CD4-positive, alpha-beta T cell treated with Interferon alpha-2 for 1 hour (primary cell): ENCODE results near the gene EIF1.
A peak's percentile ranks its signal among the peaks of the same experiment; 100 is the strongest.
"Not testable (repeated sequence)": the region's sequence is repeated elsewhere in the genome, so short reads cannot be mapped to it uniquely, and the experiment has no call there.

ENCODE experiments used
- DNase-seq, 2 donors: peaks; one replicate each; pipeline ENCODE4 v3.0.0-alpha.2; 2020 to 2022

Gene EIF1

DNA sequence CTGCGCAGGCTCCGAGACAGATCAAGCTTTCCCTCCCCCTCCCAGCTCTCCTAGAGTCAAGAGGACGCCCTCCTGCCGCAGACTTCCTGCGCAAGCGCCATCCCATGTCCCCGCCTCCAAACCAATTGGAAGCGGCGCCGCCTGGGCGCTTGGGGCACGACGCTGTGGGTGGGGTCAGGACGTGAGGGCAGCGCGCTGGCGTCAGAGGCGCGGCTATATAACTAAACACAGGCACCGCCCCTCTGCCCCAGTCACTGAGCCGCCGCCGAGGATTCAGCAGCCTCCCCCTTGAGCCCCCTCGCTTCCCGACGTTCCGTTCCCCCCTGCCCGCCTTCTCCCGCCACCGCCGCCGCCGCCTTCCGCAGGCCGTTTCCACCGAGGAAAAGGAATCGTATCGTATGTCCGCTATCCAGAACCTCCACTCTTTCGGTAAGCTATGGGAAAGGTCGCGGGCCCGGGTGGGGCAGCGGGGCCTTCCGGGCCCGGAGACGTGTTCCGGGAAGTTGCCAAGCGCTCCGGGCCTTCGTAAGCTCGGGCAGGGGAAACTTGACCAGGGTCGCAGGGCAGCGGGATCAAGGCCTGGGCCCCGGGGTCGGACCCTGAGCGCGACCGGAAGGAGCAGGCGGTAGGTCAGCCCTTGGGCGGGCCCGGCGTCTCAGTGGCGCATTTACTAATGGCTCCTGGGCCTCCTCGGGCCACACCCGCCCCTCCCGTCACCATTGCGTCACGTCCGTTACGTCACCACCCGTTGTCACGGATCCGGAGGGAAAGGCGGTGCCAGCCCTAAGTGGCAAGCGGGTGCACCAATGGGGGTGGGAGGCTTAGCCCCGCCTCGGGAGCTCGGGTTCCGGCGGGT lies at the start of gene EIF1:
EIF1 (plus strand) TSS at position 245 of the 856 bp plus-strand sequence; CDS start at position 399, 154 bp downstream.
- peak; percentile 100 for DNase-seq

DNA sequence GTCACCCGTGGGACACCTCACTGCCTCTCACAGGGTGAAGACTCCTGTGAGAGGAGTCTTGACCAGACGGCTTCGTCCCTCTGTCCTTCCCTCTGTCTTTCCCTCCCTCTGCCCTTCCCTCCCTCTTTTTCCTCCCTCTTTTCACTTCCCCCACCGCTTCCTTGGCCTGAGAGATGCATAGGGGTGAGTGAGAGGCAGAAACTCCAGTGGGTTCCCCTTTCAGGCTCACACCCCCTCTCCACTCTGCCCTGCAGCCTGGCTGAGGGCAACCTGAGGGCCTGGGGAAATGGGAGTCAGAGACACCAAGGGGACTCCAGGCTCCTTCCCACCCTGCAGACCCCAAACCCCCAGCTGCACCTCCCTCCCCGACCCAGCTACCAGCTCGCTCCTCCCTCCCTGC lies 49.7 kb upstream of the EIF1 start:
- no peak for DNase-seq

GRCh38 chr17:41639492-41640473 lies 48.9 kb upstream of the EIF1 start:
- DNase-seq = no peak

GRCh38 chr17:41640596-41640995 lies 48.1 kb upstream of the EIF1 start:
- DNase-seq = not testable (repeated sequence)

DNA sequence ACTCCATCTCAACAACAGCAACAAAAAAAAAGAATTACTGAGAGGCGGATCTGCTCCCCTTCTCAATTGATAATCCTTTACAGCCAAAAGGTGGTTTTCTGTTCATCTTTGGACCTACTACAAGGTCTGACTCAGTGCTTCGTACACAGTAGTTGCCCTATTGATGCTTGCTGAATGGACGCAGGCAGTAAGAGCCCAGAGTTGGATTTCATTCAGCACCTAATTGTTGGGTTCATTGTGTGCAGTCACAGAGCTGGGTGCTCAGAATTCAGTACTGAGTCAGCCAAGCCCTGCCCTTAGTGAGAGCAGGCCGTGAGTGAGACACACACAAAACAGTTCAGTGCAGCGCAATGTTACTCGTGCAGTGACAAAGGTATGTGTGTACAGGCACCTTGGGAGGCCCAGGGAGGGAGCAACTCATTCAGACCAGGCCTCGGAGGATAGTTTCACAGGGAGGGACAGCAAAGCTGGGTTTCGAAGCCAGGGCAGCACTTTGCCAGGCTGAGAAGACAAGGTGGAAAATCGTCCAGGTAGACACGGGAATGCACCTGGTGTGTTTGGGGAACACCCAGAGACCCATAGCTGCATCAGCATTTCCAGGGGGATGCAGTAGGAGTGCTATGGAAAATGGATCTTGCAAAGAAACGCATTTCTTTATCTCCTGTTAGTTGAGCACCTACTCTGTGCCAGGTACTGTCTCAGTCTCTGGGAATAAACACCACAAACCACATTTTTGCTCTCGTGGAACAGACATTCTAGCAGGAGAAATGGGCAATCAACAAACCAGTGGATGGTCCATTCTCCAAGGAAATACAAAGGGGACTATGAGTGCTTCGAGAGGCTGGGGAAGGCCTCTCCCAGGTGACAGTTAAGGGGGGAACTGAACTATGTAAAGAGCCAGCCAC lies 46.2 kb upstream of the EIF1 start:
- no peak for DNase-seq

DNA sequence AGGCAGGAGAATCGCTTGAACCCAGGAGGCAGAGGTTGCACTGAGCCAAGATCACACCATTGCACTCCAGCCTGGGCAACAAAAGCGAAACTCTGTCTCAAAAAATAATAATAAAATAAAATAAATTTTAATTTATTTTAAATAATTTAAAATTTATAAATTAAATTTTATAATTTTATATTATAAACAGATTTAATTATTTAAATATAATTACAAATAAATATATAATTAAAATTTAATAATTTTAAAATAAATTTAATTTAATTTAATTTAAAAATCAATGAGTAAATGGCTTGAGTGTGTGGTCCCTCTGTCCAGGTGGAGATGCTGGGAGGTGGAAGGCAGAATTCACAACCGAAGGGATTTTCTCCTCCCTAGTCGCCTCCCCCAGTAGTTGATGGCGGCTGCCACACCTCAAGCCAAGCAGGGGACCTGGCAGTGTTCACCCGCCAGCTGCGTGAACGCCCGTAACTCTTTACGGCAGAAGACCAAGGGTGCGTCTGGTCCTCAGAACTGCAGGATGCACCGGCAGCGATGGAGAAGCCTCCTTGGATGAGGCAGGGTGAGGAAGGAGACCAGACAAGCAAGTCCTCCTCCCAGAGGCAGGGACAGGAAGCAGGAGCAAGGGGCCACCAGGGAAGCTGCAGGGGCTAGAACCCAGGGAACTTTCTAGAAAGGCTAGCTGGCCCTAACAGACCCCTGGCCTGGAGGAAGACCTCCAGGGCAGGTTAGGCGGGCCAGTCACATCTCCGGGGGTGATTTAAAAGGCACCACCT lies 41.5 kb upstream of the EIF1 start:
- DNase-seq = no peak

DNA sequence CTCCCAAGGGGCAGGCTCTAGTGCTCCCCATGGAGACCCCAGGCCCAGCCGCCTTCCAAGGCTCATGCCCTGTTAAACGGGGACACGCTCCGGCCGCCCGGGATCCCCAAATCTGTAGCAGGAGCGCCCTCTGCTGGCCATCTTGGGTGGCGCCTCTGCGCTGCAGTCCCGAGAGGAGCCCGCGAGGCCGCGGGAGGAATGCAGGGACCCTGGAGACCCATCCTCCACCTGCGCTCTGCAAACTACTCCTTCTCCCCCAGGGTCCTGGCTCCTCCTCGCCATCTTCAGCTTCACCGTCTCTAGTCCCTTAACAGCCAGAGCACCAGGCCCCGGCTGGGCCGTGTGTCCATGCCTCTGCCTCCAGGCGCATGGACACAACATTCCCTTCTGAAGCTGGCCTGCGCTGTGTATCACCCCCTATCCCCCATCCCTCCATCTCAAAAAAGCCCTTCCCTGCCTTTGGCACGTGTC lies 40.7 kb upstream of the EIF1 start:
- DNase-seq = peak; percentile 80 to 86

DNA sequence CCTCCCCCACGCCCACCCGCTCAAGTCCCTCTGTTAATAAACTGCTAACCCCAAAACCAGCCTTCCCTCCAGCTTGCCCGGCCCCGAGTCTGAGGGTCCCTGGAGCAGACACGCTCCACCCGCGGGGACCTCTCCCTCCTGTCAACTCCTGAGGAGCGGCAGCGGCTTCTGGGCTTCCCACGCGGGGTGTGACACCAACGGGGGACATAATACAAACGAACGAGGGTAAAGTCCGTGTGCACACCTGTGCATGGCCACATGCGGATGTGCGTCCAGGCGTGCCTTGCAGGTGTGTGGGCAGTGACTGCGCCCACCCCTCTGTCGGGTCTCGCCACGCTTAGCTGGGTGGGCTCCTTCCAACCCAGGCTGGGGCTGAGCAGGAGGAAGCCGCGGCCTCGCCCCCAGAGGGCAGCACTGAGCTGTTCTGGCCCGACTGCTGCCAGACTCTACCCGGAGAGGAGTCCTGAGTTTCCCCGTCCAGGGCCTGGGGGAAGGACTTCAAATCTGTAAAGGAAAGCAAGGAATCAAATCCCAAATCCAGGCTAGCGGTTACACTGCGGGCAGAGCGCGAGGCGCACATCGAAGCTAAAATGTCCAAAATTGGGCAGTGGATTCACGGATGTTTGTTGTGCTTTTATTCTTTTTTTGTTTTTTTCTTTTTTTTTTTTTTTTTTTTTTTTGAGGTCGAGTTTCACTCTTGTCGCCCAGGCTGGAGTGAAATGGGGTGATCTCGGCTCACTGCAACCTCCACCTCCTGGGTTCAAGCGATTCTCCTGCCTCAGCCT lies 40.1 kb upstream of the EIF1 start:
- DNase-seq = peak; percentile 80 to 85

DNA sequence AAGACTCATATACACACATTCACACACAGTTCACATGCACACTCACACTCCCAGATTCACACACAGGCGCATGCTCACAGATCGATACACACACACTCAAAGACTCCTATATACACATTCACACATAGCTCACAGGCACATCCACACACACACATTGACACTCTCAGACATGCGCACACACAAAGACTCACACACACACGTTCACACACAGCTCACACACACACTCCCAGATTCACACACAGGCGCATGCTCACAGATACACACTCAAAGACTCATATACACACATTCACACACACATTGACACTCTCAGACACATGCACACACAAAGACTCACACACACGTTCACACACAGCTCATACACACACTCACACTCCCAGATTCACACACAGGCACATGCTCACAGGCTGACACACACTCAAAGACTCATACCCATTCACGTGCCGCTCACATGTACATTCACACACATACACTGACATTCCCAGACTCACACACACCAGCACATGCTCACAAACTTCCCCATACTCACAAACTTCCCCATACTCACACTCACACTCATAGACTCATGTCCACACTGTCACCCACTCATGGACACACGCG lies 38.7 kb upstream of the EIF1 start:
- no peak for DNase-seq

DNA sequence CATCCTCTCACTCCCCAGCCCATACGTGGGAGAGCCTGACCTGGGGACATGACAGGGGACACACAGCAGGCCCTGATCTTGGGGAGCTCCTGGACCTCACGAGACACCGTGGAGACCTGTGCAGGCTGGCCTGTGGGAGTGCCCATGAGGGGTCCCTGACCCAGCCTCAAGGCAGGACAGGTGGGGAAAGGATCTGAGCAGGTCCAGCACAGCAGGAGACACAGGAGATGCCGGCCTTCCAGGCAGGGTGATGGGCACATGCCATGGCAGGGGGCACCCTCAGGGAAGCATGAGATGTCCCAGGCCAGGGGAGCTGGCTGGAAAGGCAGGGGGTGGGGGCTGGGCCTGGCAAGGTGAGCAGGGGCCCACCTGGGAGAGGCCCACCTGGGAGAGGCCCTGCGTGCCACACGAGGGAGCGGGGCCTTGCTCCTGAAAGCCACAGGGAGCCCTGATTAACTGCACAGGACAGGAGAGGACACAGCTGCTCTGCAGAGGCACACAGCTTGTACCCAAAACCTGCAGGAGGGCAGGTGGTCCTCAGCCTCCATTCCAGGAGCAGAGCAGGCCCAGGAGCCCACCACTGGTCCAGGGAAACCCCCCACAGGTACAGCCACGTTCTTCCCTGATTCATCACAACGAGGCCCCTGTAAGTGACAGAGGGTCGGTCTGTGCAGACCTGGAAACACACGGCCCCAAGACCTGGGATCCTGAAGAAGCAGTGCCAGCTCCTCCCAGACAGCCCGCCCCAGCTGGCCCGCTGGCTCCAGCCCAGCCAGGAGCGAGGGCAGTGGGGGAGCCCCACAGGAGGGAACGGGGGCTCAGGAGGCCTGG lies 37.7 kb upstream of the EIF1 start:
- DNase-seq = no peak

DNA sequence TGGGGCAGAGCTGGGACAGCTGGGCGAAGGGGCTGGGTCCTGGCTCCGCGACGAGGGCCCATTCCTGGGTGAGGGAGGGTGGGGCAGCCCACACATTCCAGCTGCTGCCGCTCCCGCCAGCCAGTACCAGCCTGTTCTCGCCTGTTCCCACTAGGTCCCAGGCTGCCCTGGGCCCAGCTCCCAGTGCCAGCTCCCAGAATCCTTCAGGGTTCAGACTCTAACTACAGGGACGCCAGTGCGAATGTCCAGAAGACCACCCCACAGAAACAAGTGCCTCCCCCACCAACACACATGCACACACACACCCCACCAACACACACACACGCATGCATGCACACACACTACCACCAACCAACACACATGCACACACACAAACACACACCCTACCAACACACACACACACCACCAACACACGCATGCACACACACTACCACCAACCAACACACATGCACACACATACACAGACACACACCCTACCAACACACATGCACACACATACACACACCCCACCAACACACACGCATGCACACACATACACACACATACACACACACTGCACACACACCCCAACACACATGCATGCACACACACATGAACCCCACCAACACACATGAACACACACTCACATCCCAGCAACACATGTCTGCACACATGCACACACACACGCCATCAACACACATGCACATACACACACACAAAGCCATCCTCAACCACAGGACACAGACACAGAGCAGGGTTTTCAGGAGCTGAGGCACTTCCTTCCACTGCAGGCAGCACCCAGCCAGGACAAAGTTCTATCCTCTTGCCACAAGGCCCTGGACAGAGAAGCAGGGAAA lies 36.8 kb upstream of the EIF1 start:
- DNase-seq = no peak

- DNase-seq = no peak
Measured at GRCh38 chr17:41652461-41652970, 36.2 kb upstream of the EIF1 start.

DNA sequence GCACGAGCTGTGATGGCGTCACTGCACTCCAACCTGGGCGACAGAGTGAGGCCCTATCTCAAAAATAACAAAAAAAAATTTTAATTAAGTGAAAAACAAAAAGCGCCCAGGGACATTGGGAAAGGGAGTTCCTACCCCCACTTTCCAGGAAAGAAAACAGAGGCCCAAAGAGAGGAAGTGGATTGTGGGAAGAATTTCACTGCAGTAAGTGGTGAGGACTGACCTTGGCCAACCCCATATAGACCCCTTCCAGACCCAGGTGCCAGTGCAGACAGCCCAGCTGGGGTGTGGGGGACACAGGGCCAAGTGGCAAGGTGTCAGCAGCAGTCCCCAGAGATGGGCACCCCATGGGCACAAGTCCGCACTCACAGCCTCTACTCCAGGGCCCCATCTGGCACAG lies 35.3 kb upstream of the EIF1 start:
- DNase-seq = no peak

- DNase-seq = no peak
Measured at GRCh38 chr17:41653892-41654677, 34.6 kb upstream of the EIF1 start.

GRCh38 chr17:41654678-41655607 lies 33.7 kb upstream of the EIF1 start:
- no peak for DNase-seq

DNA sequence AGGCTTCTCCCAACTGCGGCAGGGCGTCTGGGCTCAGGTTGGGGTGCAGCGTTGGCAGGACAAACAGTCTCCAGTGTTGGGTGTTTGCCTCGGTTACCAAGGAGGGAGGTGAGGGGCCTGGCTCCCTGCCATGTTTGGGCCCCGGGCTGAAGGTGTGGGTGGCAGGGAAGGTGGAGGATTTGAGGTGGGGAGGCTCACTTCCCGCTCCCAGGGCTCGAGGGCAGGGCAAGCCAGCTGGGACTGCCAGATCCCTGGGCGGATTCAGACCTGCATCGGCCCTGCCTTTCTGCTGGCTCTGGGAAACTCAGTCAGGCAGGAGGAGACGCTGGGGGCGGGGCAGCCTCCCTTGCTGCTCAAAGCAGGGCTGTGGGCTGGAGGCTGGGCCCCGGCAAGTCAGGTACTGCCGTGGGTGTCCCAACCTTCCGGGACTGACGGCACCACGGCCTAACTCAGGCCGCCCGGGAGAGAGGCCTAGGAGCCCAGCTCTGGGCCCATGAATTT lies 33.0 kb upstream of the EIF1 start:
- no peak for DNase-seq
